Uterus (tissue), 4 donors: ENCODE results near the gene SLC6A1. TPM values are rescaled to one million over a fixed set of nuclear protein-coding genes. Genes with fewer than 3 reads are reported as not detected.
A peak's percentile ranks its signal among the peaks of the same experiment; 100 is the strongest.

Experiments used
- DNase-seq, 2 donors: peaks; one replicate each; pipeline ENCODE4 v3.0.0-alpha.2; 2019 to 2020
- H3K27ac ChIP-seq, 2 donors: fragments of 200-600 bp; sonication (generic); 1 replicate in 1 of 2; 2 replicates in 1 of 2; pipeline ENCODE4 v1.5.1; 2016 to 2018
- H3K27me3 ChIP-seq, 2 donors: fragments of 200-600 bp; sonication (generic); one replicate each; pipeline ENCODE4 v1.5.1; 2018 to 2019; ENCODE audit warnings: control low read depth in 1 of 2
- H3K36me3 ChIP-seq, 2 donors: fragments of 200-600 bp; sonication (generic); one replicate each; pipeline ENCODE4 v1.5.1; 2019; ENCODE audit warnings: control low read depth in 1 of 2
- H3K4me1 ChIP-seq, 2 donors: fragments of 200-600 bp; sonication (generic); one replicate each; pipeline ENCODE4 v1.5.1; 2018 to 2019; ENCODE audit warnings: control low read depth in 1 of 2
- H3K4me3 ChIP-seq, 2 donors: fragments of 200-600 bp; sonication (generic); 1 replicate in 1 of 2; 2 replicates in 1 of 2; pipeline ENCODE4 v1.5.1; 2018 to 2019; ENCODE audit warnings: mild to moderate bottlenecking in 1 of 2
- H3K9me3 ChIP-seq, 2 donors: fragments of 200-600 bp; sonication (generic); one replicate each; pipeline ENCODE4 v1.5.1; 2019; ENCODE audit warnings: control low read depth in 1 of 2
- POLR2A ChIP-seq, 2 donors: fragments of 450-650 bp; IDR thresholded peaks; one replicate each; pipeline ENCODE4 v1.6.1; 2016; ENCODE audit warnings: antibody characterized with exemption in 2 of 2, mild to moderate bottlenecking in 1 of 2, moderate library complexity in 1 of 2
- intact Hi-C: fragments of 100-400 bp; cut with DNase I; formaldehyde crosslinking; loops from one replicate; pipeline ENCODE4 v1.15.1; 2023; ENCODE audit warnings: low total_unique reads
- total RNA-seq, 4 donors: library from RNA; depleted of rRNA in 3 of 4; stranded (reverse); fragments of >200 nt in 3 of 4; gene quantifications; one replicate each; pipeline versions ENCODE4 v1.1.0 to v1.2.4, GENCODE V29; 2014 to 2023
- TF ChIP-seq, protein P1 (sequence below), 4 experiments: fragments of 200-600 bp in 2 of 4; fragments of 450-650 bp in 2 of 4; sonication (generic) in 2 of 4; IDR thresholded peaks; one replicate each; pipeline ENCODE4 v1.5.1; 2016 to 2019; ENCODE audit warnings: antibody characterized with exemption in 4 of 4, mild to moderate bottlenecking in 2 of 4, moderate library complexity in 1 of 4
- donor health status: DM: yes; HTN: yes; CAD: no.

Gene SLC6A1
- total RNA-seq, 4 donors from 2014 or later, result under 0.01 to 5.0 (median 1.6) TPM

- TF ChIP-seq POLR2A (IDR thresholded peaks at IDR 0.05), result no peak
- TF ChIP-seq, protein P1, sequence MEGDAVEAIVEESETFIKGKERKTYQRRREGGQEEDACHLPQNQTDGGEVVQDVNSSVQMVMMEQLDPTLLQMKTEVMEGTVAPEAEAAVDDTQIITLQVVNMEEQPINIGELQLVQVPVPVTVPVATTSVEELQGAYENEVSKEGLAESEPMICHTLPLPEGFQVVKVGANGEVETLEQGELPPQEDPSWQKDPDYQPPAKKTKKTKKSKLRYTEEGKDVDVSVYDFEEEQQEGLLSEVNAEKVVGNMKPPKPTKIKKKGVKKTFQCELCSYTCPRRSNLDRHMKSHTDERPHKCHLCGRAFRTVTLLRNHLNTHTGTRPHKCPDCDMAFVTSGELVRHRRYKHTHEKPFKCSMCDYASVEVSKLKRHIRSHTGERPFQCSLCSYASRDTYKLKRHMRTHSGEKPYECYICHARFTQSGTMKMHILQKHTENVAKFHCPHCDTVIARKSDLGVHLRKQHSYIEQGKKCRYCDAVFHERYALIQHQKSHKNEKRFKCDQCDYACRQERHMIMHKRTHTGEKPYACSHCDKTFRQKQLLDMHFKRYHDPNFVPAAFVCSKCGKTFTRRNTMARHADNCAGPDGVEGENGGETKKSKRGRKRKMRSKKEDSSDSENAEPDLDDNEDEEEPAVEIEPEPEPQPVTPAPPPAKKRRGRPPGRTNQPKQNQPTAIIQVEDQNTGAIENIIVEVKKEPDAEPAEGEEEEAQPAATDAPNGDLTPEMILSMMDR (IDR thresholded peaks at IDR 0.05), result no peak
- Histone ChIP-seq H3K4me3 (no peak overlapping the region), H3K4me1 (no peaks in the 10 kb centered on the region), H3K27me3 (no peaks in the 10 kb centered on the region), H3K27ac (no peak overlapping the region), H3K9me3 (no peaks in the 10 kb centered on the region), H3K36me3 (no peaks in the 10 kb centered on the region)
- intact Hi-C loops, result no loop called here
- no peak for DNase-seq
Observed at GRCh38 chr3:10954740-10955139, 37.8 kb upstream of the SLC6A1 start.

DNA sequence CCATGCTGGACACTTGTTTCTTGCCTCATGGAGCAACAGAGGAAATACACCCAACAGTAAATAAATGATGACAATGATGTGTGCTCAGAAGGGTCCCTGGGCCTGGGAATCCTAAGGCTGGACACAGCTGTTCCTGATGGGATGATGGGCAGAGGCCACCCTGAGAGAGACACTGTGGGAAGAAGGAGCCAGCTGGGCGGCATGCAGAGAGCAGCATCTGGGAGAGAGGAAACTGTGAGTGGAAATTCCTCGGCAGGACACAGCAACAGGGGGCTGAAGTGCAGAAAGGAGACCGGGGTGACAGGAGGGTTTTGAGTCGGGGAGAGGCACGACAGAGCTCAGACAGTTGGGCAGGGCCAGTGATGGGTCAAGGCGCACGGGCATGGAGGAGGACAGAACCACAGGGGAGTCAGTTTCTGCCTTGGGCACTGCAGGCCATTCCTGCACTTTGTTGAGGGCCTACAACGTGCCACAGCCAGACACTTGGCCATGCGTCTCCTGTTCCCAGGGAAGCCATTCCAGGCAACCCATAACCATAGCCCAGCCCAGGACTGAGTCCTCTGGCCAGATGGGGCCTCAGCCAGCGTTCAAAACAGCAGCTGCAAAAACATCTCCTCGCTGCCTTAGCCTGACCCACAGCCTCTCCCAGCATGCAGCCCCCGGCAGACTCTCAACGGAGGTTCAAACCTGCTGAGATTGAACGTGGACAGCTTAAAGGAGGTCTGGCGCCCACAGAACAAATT lies 36.7 kb upstream of the SLC6A1 start:
- DNase-seq, result peak in 1 of 2 donors; percentile 32
- Histone ChIP-seq H3K27ac (peak overlapping the region; percentile 49), H3K4me1 (no peaks in the 10 kb centered on the region), H3K36me3 (no peaks in the 10 kb centered on the region), H3K27me3 (no peaks in the 10 kb centered on the region), H3K4me3 (no peak overlapping the region), H3K9me3 (no peaks in the 10 kb centered on the region)
- no peak for TF ChIP-seq POLR2A (IDR thresholded peaks at IDR 0.05)
- TF ChIP-seq, protein P1 (IDR thresholded peaks at IDR 0.05), result no peak
- intact Hi-C loops, result no loop called here

- Histone ChIP-seq H3K27ac (peak overlapping the region; percentile 49), H3K27me3 (no peaks in the 10 kb centered on the region), H3K36me3 (no peaks in the 10 kb centered on the region), H3K9me3 (no peaks in the 10 kb centered on the region), H3K4me1 (no peaks in the 10 kb centered on the region), H3K4me3 (no peak overlapping the region)
- no peak for DNase-seq
- TF ChIP-seq, protein P1 (IDR thresholded peaks at IDR 0.05), result no peak
- TF ChIP-seq POLR2A (IDR thresholded peaks at IDR 0.05), result no peak
- intact Hi-C loops, result no loop called here
Observed at GRCh38 chr3:10956531-10956930, 36.0 kb upstream of the SLC6A1 start.

DNA sequence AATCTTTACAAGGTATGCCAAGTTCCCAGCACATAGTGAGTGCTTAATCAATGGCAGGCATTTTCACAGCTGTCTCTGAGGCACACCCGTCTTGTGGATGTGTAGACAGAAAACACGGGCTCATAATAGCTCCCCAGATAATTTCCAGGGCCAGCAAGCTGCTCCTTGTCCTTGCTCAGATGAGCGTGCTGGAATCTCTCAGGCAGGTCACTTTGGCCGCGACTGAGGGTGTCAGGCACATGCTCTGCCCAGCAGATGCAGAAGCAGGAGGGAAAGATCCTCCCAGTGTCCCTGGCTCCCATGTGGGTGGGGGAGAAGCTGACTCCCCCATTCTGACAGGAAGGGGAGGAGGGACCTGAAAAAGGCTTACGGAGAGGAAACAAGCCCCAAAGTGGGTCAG lies 35.6 kb upstream of the SLC6A1 start:
- H3K27me3 ChIP-seq, result no peaks in the 10 kb centered on the region
- H3K4me3 ChIP-seq, result no peak overlapping the region
- H3K9me3 ChIP-seq, result no peaks in the 10 kb centered on the region
- H3K27ac ChIP-seq, result peak overlapping the region; percentile 49
- intact Hi-C loops, result no loop called here
- TF ChIP-seq, protein P1 (IDR thresholded peaks at IDR 0.05), result no peak
- TF ChIP-seq POLR2A (IDR thresholded peaks at IDR 0.05), result no peak
- no peaks in the 10 kb centered on the region for H3K36me3 ChIP-seq
- no peaks in the 10 kb centered on the region for H3K4me1 ChIP-seq
- peak in 1 of 2 donors; percentile 30 for DNase-seq

DNA sequence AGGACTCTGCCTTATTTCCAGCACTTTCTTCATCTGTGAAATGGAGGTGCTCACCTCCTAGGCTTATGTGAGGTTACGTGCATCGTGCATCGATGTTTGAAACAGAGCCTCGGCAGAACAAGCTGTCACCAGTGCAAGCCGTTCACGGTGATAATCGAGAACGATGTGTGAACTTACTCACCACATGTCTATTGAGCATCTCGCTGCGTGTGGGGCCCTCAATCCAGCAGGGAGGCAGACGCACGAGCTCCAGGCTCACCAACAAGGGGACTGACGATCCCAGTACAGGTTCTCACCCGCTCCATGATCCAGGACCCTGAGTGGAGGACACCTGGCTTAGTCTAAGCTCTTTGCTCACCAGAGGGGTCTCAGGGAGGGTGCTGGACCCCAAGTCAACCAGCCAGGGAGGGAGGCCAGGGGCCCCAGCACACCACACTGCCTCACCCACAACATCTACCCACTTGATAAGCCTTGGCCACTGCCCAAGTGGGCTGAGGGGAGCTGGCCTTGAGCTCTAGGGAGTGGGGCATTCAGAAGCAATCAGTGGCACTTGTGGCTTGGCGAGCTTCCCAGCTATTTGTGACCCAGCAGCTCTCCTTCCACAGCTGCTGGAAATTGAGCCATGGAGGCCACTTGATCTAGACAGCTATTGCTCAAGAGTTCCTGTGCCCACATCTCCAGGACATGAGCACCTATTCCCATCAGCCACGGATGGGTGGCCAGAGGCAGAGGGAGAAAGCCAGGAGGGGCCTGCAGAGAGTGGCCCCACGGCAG lies 34.4 kb upstream of the SLC6A1 start:
- no peaks in the 10 kb centered on the region for H3K36me3 ChIP-seq
- no peaks in the 10 kb centered on the region for H3K27me3 ChIP-seq
- no peaks in the 10 kb centered on the region for H3K4me1 ChIP-seq
- no peaks in the 10 kb centered on the region for H3K9me3 ChIP-seq
- no peak overlapping the region for H3K27ac ChIP-seq
- no peak for DNase-seq
- no peak overlapping the region for H3K4me3 ChIP-seq
- no peak for TF ChIP-seq POLR2A (IDR thresholded peaks at IDR 0.05)
- TF ChIP-seq, protein P1 (IDR thresholded peaks at IDR 0.05), result no peak
- intact Hi-C loops, result no loop called here
